H1 (cell line): ENCODE data around the gene MXI1. TPM values are rescaled to one million over a fixed set of nuclear protein-coding genes. Genes with fewer than 3 reads are reported as not detected.

Experiments
- CTCF ChIA-PET: fragments of 300-600 bp; sonication (Branson Sonifier 250); formaldehyde crosslinking; loops from one replicate; lab custom pipeline; 2021; ENCODE audit not compliant: partially characterized antibody; lab: Charles Lee
- POLR2A ChIA-PET: fragments of 300-600 bp; sonication (Branson Sonifier 250); formaldehyde crosslinking; loops from one replicate; lab custom pipeline; 2021; ENCODE audit warnings: inconsistent platforms; ENCODE audit not compliant: partially characterized antibody; lab: Charles Lee
- DNase-seq, 2 experiments: peaks; one replicate each; pipeline versions ENCODE4 v3.0.0 to v3.0.0-alpha.2; 2010 to 2022; ENCODE audit warnings: low spot score in 2 of 2, low read depth in 1 of 2, mixed read lengths in 1 of 2
- FAIRE-seq: peaks from 2 replicates; lab custom pipeline; 2011; peaks lifted over from hg19 to GRCh38; lab: Jason Lieb, UNC
- H2AFZ ChIP-seq: 2 replicates; pipeline ENCODE4 v1.8.1; 2012; ENCODE audit warnings: low read length, inconsistent platforms
- H2AK5ac ChIP-seq: 2 replicates; pipeline ENCODE4 v1.6.1; 2013; ENCODE audit warnings: low read depth, low read length
- H2BK120ac ChIP-seq: replicated peaks from 2 replicates; pipeline ENCODE3; 2013; ENCODE audit warnings: low read depth, low read length, inconsistent platforms
- H2BK12ac ChIP-seq: 2 replicates; pipeline ENCODE4 v1.6.1; 2013; ENCODE audit warnings: low read depth, low read length
- H2BK15ac ChIP-seq: 2 replicates; pipeline ENCODE4 v1.6.1; 2013; ENCODE audit warnings: low read length
- H2BK20ac ChIP-seq: 2 replicates; pipeline ENCODE4 v1.6.1; 2013; ENCODE audit warnings: low read length
- H2BK5ac ChIP-seq: 2 replicates; pipeline ENCODE4 v1.6.1; 2013; ENCODE audit warnings: low read depth, low read length
- H3K14ac ChIP-seq: 2 replicates; pipeline ENCODE4 v1.6.1; 2013; ENCODE audit warnings: inconsistent platforms; ENCODE audit not compliant: insufficient read length
- H3K18ac ChIP-seq: 2 replicates; pipeline ENCODE4 v1.6.1; 2013; ENCODE audit warnings: low read length; ENCODE audit errors: extremely low read depth
- H3K23ac ChIP-seq: 2 replicates; pipeline ENCODE4 v1.6.1; 2013; ENCODE audit warnings: inconsistent platforms; ENCODE audit not compliant: insufficient read length
- H3K23me2 ChIP-seq: 2 replicates; pipeline ENCODE4 v1.6.1; 2013; ENCODE audit warnings: low read depth, low read length
- H3K27ac ChIP-seq: 2 replicates; pipeline ENCODE4 v1.6.1; 2011; ENCODE audit warnings: low read depth, low read length, inconsistent platforms
- H3K27me3 ChIP-seq, 4 experiments: replicated peaks in 1 of 4; 1 replicate in 1 of 4; 2 replicates in 3 of 4; pipeline versions ENCODE4 v1.6.1 to v1.8.1; 2011 to 2013; ENCODE audit warnings: low read length in 3 of 4, mild to moderate bottlenecking in 3 of 4, inconsistent platforms in 2 of 4, mixed read lengths in 2 of 4, moderate library complexity in 1 of 4; ENCODE audit not compliant: control insufficient read depth in 3 of 4, insufficient read depth in 3 of 4; ENCODE audit errors: extremely low read depth in 1 of 4
- H3K36me3 ChIP-seq, 4 experiments: 2 replicates each; pipeline versions ENCODE4 v1.6.1 to v1.8.1; 2011 to 2013; ENCODE audit warnings: mild to moderate bottlenecking in 4 of 4, low read length in 3 of 4, moderate library complexity in 2 of 4, control low read depth in 1 of 4, inconsistent platforms in 1 of 4; ENCODE audit not compliant: insufficient read depth in 4 of 4, control insufficient read depth in 2 of 4
- H3K4ac ChIP-seq: replicated peaks from 2 replicates; pipeline ENCODE3; 2013; ENCODE audit warnings: low read length, low read depth, mixed read lengths, inconsistent platforms; ENCODE audit not compliant: insufficient read length
- H3K4me1 ChIP-seq, 4 experiments: replicated peaks in 1 of 4; 1 replicate in 1 of 4; 2 replicates in 3 of 4; pipeline versions ENCODE4 v1.6.1 to v1.8.1; 2011 to 2013; ENCODE audit warnings: low read length in 3 of 4, inconsistent platforms in 2 of 4, mixed read lengths in 1 of 4; ENCODE audit not compliant: insufficient read depth in 4 of 4, control insufficient read depth in 3 of 4
- H3K4me2 ChIP-seq, 2 experiments: 2 replicates each; pipeline versions ENCODE4 v1.6.1 to v1.8.1; 2011 to 2013; ENCODE audit warnings: low read depth in 2 of 2, low read length in 2 of 2, control low read depth in 1 of 2, inconsistent platforms in 1 of 2, mild to moderate bottlenecking in 1 of 2; ENCODE audit not compliant: insufficient read depth in 1 of 2
- H3K4me3 ChIP-seq, 4 experiments: fragments of 200-600, 300-600 bp in 1 of 4; sonication (generic), shearing (Covaris generic), sonication (Bioruptor Twin) in 1 of 4; 2 replicates each; pipeline versions ENCODE4 v1.5.1 to v1.8.1; 2011 to 2016; ENCODE audit warnings: low read length in 4 of 4, low read depth in 3 of 4, control low read depth in 2 of 4, inconsistent platforms in 2 of 4, mild to moderate bottlenecking in 2 of 4, mixed read lengths in 1 of 4, moderate library complexity in 1 of 4; ENCODE audit not compliant: insufficient read depth in 2 of 4; ENCODE audit errors: extremely low read depth in 1 of 4
- H3K56ac ChIP-seq: replicated peaks from 2 replicates; pipeline ENCODE3; 2013; ENCODE audit warnings: low read depth, mild to moderate bottlenecking, mixed read lengths, low read length, inconsistent platforms; ENCODE audit not compliant: insufficient read length
- H3K79me1 ChIP-seq: 2 replicates; pipeline ENCODE4 v1.6.1; 2013; ENCODE audit warnings: low read depth, low read length, control low read depth
- H3K79me2 ChIP-seq, 2 experiments: 2 replicates each; pipeline versions ENCODE4 v1.6.1 to v1.8.1; 2012 to 2013; ENCODE audit warnings: low read length in 2 of 2, mild to moderate bottlenecking in 2 of 2, inconsistent platforms in 1 of 2; ENCODE audit not compliant: insufficient read depth in 2 of 2, control insufficient read depth in 1 of 2
- H3K9ac ChIP-seq, 4 experiments: replicated peaks in 1 of 4; 1 replicate in 1 of 4; 2 replicates in 3 of 4; pipeline versions ENCODE4 v1.6.1 to v1.8.1; 2011 to 2013; ENCODE audit warnings: low read depth in 3 of 4, low read length in 3 of 4, control low read depth in 2 of 4, mild to moderate bottlenecking in 2 of 4, moderate library complexity in 2 of 4, inconsistent platforms in 1 of 4; ENCODE audit errors: extremely low read depth in 1 of 4
- H3K9me3 ChIP-seq, 2 experiments: 2 replicates each; pipeline versions ENCODE4 v1.6.1 to v1.8.1; 2012 to 2013; ENCODE audit warnings: mild to moderate bottlenecking in 2 of 2, moderate library complexity in 2 of 2, control low read depth in 1 of 2, inconsistent platforms in 1 of 2, low read depth in 1 of 2, low read length in 1 of 2, mixed read lengths in 1 of 2; ENCODE audit not compliant: insufficient read depth in 2 of 2
- H4K20me1 ChIP-seq, 2 experiments: replicated peaks in 1 of 2; 2 replicates each; pipeline versions ENCODE3 to v1.8.1; 2011 to 2013; ENCODE audit warnings: inconsistent platforms in 2 of 2, low read length in 2 of 2, mild to moderate bottlenecking in 1 of 2; ENCODE audit not compliant: insufficient read depth in 2 of 2, control insufficient read depth in 1 of 2
- H4K5ac ChIP-seq: 2 replicates; pipeline ENCODE4 v1.6.1; 2013; ENCODE audit warnings: low read length, low read depth, mixed read lengths, inconsistent platforms; ENCODE audit not compliant: insufficient read length
- H4K8ac ChIP-seq: 2 replicates; pipeline ENCODE4 v1.8.0; 2013; ENCODE audit warnings: mild to moderate bottlenecking, moderate library complexity, low read length, inconsistent platforms; ENCODE audit not compliant: insufficient read depth; ENCODE audit errors: extremely low read depth
- H4K91ac ChIP-seq: replicated peaks from 2 replicates; pipeline ENCODE3; 2013; ENCODE audit warnings: low read length, mixed read lengths, inconsistent platforms; ENCODE audit not compliant: insufficient read length
- GTF2F1 ChIP-seq: IDR thresholded peaks from 2 replicates; pipeline ENCODE4 v1.6.1; 2012; ENCODE audit warnings: low read depth, low read length, improper control_type of control experiment, borderline replicate concordance
- KDM5A ChIP-seq: fragments of 200-600 bp; IDR thresholded peaks from 2 replicates; pipeline ENCODE4 v1.7.1; 2012; ENCODE audit warnings: mild to moderate bottlenecking, low read length, inconsistent platforms, mixed read lengths
- RAD21 ChIP-seq, 2 experiments: IDR thresholded peaks in 1 of 2; conservative IDR thresholded peaks in 1 of 2; 2 replicates each; pipeline ENCODE4 v1.6.1; 2011; ENCODE audit warnings: low read depth in 2 of 2, low read length in 2 of 2, improper control_type of control experiment in 1 of 2, inconsistent platforms in 1 of 2, mild to moderate bottlenecking in 1 of 2, moderate library complexity in 1 of 2
- RBBP5 ChIP-seq: IDR thresholded peaks from 2 replicates; pipeline ENCODE4 v1.7.1; 2012; ENCODE audit warnings: low read depth, mild to moderate bottlenecking, inconsistent platforms, low read length, moderate library complexity, borderline replicate concordance
- RNF2 ChIP-seq: fragments of 200-900, 300-1000 bp; sonication (generic); IDR thresholded peaks from 2 replicates; pipeline ENCODE4 v1.7.1; 2016; ENCODE audit warnings: borderline replicate concordance, low read depth, mild to moderate bottlenecking, antibody characterized with exemption, low read length; ENCODE audit not compliant: poor library complexity, severe bottlenecking; ENCODE audit errors: missing control alignments
- SRF ChIP-seq: IDR thresholded peaks from 2 replicates; pipeline ENCODE4 v1.6.1; 2011; ENCODE audit warnings: mild to moderate bottlenecking, low read depth, low read length, moderate library complexity
- TCF12 ChIP-seq: IDR thresholded peaks from 2 replicates; pipeline ENCODE4 v1.6.1; 2011; ENCODE audit warnings: low read depth, mild to moderate bottlenecking, low read length
- TEAD4 ChIP-seq: IDR thresholded peaks from 2 replicates; pipeline ENCODE4 v1.6.1; 2012; ENCODE audit warnings: low read depth, low read length, inconsistent platforms, mixed read lengths
- WGBS, 2 experiments: shearing (Covaris generic) in 1 of 2; methylation state at CpG; one replicate each; pipeline versions ENCODE4 v1.1.6 to v1.1.7; 2013 to 2015; ENCODE audit warnings: low lambda C conversion rate in 2 of 2, mixed read lengths in 2 of 2, inconsistent platforms in 1 of 2, low coverage in 1 of 2, missing lambda C conversion rate in 1 of 2; ENCODE audit not compliant: insufficient replicate concordance in 2 of 2, insufficient coverage in 1 of 2, insufficient read length in 1 of 2; ENCODE audit errors: extremely low coverage in 1 of 2, missing lambda C conversion rate in 1 of 2; 5-methylcytosine and 5-hydroxymethylcytosine counted together
- polyA plus RNA-seq, 7 experiments: library from polyadenylated mRNA; depleted of rRNA in 3 of 7; stranded (reverse) in 5 of 7; unstranded in 2 of 7; fragments of >200 nt in 5 of 7; fragments of 200-250 nt in 2 of 7; gene quantifications; 1 replicate in 5 of 7; 2 replicates in 1 of 7; 4 replicates in 1 of 7; pipeline versions ENCODE4 v1.2.1 to v1.2.3, GENCODE V29; 2011 to 2013; ENCODE audit warnings: missing spikeins in 2 of 7, mixed read lengths in 2 of 7
- total RNA-seq: library from RNA; stranded (reverse); fragmentation: NEBNext Ultra II Directional; extraction: Animal tissue kit (Norgen Biotek cat#: 25700); gene quantifications from 2 replicates; pipeline ENCODE4 v1.2.1, GENCODE V29; 2021

The MXI1 gene
- total and polyA plus RNA-seq, 2 of the 8 experiments (the other 6 are each of a cell fraction or from before 2014, with no cell fraction given): 5.7 to 8.8 TPM

DNA sequence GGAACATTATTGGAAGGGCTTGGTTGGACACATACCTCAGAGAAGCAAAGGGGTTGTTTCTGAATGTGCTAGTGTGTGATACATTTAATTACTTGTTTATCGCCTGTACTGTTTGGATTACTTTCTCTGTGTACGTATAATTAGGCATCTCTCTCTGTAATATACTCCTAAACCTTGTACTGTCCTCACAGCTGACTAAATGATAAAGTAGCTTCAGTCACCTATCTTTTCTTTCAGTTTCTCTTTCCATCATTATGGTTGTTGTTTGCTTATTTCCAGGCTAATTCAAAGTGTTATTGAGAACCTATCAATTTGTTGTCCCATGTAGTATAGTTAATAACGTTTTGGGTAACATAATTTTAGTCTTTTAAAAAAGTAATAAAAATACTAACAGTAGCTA is 34.0 kb downstream of the MXI1 start:
- ChIA-PET CTCF (interaction anchor here (0.8 to 2.9 kb wide), 4 partner anchors 9 to 103 kb away, joined by 3 to 9 read pairs (median 3); no protein-coding TSS in a partner anchor), POLR2A (no interaction called here)
- no peak overlapping the region for H3K9ac ChIP-seq
- no peak overlapping the region for H2BK120ac ChIP-seq
- no peak overlapping the region for H3K56ac ChIP-seq
- H3K27ac ChIP-seq: no peak overlapping the region
- H4K5ac ChIP-seq: no peak overlapping the region
- H2BK20ac ChIP-seq: no peak overlapping the region
- DNase-seq: no peak
- no peak overlapping the region for H2BK12ac ChIP-seq
- H3K36me3 ChIP-seq: no peaks in the 10 kb centered on the region
- H3K9me3 ChIP-seq: no peaks in the 10 kb centered on the region
- no peaks in the 10 kb centered on the region for H4K20me1 ChIP-seq
- H4K8ac ChIP-seq: no peak overlapping the region
- no peaks in the 10 kb centered on the region for H3K27me3 ChIP-seq
- no peak overlapping the region for H2AK5ac ChIP-seq
- H4K91ac ChIP-seq: no peak overlapping the region
- no peak overlapping the region for H3K14ac ChIP-seq
- no peak overlapping the region for H3K4ac ChIP-seq
- no peak overlapping the region for H2AFZ ChIP-seq
- H3K18ac ChIP-seq: no peak overlapping the region
- peaks cover 0 to 5% (median 0%) of the 10 kb centered on the region in 4 experiments; a peak in 2 of 7 replicates for H3K4me1 ChIP-seq
- H3K4me2 ChIP-seq: no peak overlapping the region
- WGBS, 2 experiments: 68% methylated on average over 3 of the region's 3 CpGs; no CpG with 5 or more reads in 1 of the 2 experiments
- H2BK5ac ChIP-seq: no peak overlapping the region
- no peaks in the 10 kb centered on the region for H3K79me2 ChIP-seq
- H3K23me2 ChIP-seq: no peaks in the 10 kb centered on the region
- no peak for FAIRE-seq
- no peak overlapping the region for H2BK15ac ChIP-seq
- H3K4me3 ChIP-seq: no peak overlapping the region
- H3K23ac ChIP-seq: no peak overlapping the region
- H3K79me1 ChIP-seq: no peaks in the 10 kb centered on the region
- no peak for TF ChIP-seq KDM5A
- TF ChIP-seq RAD21 (IDR thresholded peaks at IDR 0.05 in 1 of 2, conservative IDR thresholded peaks at IDR 0.05 in 1 of 2; ENCODE audit: low read depth in 2 of 2, low read length in 2 of 2): no peak
- TF ChIP-seq GTF2F1: no peak
- no peak for TF ChIP-seq TEAD4
- TF ChIP-seq SRF: no peak
- TF ChIP-seq TCF12: no peak
- TF ChIP-seq RBBP5: no peak
- TF ChIP-seq RNF2: no peak
